Measurements from ENCODE around the gene BMP2. TPM values are rescaled to one million over a fixed set of nuclear protein-coding genes. Genes with fewer than 3 reads are reported as not detected.

The BMP2 gene
- total and polyA plus RNA-seq, 2 donors (not counting 1 experiment from before 2014, with no cell fraction given) = 1.9 to 10.6 TPM

GRCh38 chr20:6744805-6745204, 22.7 kb upstream of the BMP2 start:
- peak in 1 of 2 donors; percentile 17 for DNase-seq (ENCODE audit: low read depth in 2 of 2)

GRCh38 chr20:6746901-6747609, 20.4 kb upstream of the BMP2 start:
- Histone ChIP-seq H3K4me2 (ENCODE audit: extremely low read depth, insufficient read depth, low read length) (no peak overlapping the region), H4K20me1 (ENCODE audit: control insufficient read depth, extremely low read depth, insufficient read depth, low read length) (no peaks in the 10 kb centered on the region), H3K9ac (ENCODE audit: insufficient read depth, low read length) (no peak overlapping the region), H3K27ac (ENCODE audit: insufficient read depth, low read length) (no peak overlapping the region), H3K79me2 (ENCODE audit: control insufficient read depth, insufficient read depth, low read length) (no peaks in the 10 kb centered on the region), H3K4me1 (ENCODE audit: control insufficient read depth, extremely low read depth, insufficient read depth, low read length) (no peaks in the 10 kb centered on the region), H3K36me3 (ENCODE audit: control insufficient read depth, insufficient read depth, low read length) (no peaks in the 10 kb centered on the region), H3K9me3 (ENCODE audit: control insufficient read depth, insufficient read depth, low read depth, low read length) (no peaks in the 10 kb centered on the region), H3K27me3 (ENCODE audit: control insufficient read depth, insufficient read depth, low read length) (no peaks in the 10 kb centered on the region), H3K4me3 (replicated peaks in 1 of 4; ENCODE audit: control extremely low read depth in 1 of 4, insufficient read depth in 1 of 4, low read depth in 3 of 4, low read length in 4 of 4) (no peak overlapping the region), H2AFZ (ENCODE audit: low read length) (no peak overlapping the region)
- peak in 1 of 2 donors; percentile 10 for DNase-seq (ENCODE audit: low read depth in 2 of 2)
- TF ChIP-seq CTCF (conservative IDR thresholded peaks at IDR 0.05 in 1 of 2, IDR thresholded peaks at IDR 0.05 in 1 of 2; ENCODE audit: low read depth in 1 of 2, low read length in 2 of 2) = no peak
- TF ChIP-seq EZH2 (IDR thresholded peaks at IDR 0.05; ENCODE audit: low read length, missing control alignments) = no peak

More at GRCh38 chr20:6744805-6745204, 22.7 kb upstream of the BMP2 start:
- Histone ChIP-seq H3K4me3 (replicated peaks in 1 of 4; ENCODE audit: control extremely low read depth in 1 of 4, insufficient read depth in 1 of 4, low read depth in 3 of 4, low read length in 4 of 4) (no peak overlapping the region), H3K9ac (ENCODE audit: insufficient read depth, low read length) (no peak overlapping the region), H3K4me1 (ENCODE audit: control insufficient read depth, extremely low read depth, insufficient read depth, low read length) (no peaks in the 10 kb centered on the region), H2AFZ (ENCODE audit: low read length) (no peak overlapping the region), H3K4me2 (ENCODE audit: extremely low read depth, insufficient read depth, low read length) (no peak overlapping the region), H3K36me3 (ENCODE audit: control insufficient read depth, insufficient read depth, low read length) (no peaks in the 10 kb centered on the region), H3K9me3 (ENCODE audit: control insufficient read depth, insufficient read depth, low read depth, low read length) (no peaks in the 10 kb centered on the region), H4K20me1 (ENCODE audit: control insufficient read depth, extremely low read depth, insufficient read depth, low read length) (no peaks in the 10 kb centered on the region), H3K27ac (ENCODE audit: insufficient read depth, low read length) (no peak overlapping the region), H3K27me3 (ENCODE audit: control insufficient read depth, insufficient read depth, low read length) (no peaks in the 10 kb centered on the region), H3K79me2 (ENCODE audit: control insufficient read depth, insufficient read depth, low read length) (no peaks in the 10 kb centered on the region)
- TF ChIP-seq EZH2 (IDR thresholded peaks at IDR 0.05; ENCODE audit: low read length, missing control alignments) (no peak), CTCF (conservative IDR thresholded peaks at IDR 0.05 in 1 of 2, IDR thresholded peaks at IDR 0.05 in 1 of 2; ENCODE audit: low read depth in 1 of 2, low read length in 2 of 2) (no peak)

GRCh38 chr20:6750438-6750837, 17.0 kb upstream of the BMP2 start:
- Histone ChIP-seq H3K27ac (ENCODE audit: insufficient read depth, low read length) (no peak overlapping the region), H3K4me1 (ENCODE audit: control insufficient read depth, extremely low read depth, insufficient read depth, low read length) (no peaks in the 10 kb centered on the region), H3K9ac (ENCODE audit: insufficient read depth, low read length) (no peak overlapping the region), H3K4me2 (ENCODE audit: extremely low read depth, insufficient read depth, low read length) (no peak overlapping the region), H3K27me3 (ENCODE audit: control insufficient read depth, insufficient read depth, low read length) (no peaks in the 10 kb centered on the region), H3K4me3 (replicated peaks in 1 of 4; ENCODE audit: control extremely low read depth in 1 of 4, insufficient read depth in 1 of 4, low read depth in 3 of 4, low read length in 4 of 4) (no peak overlapping the region), H3K79me2 (ENCODE audit: control insufficient read depth, insufficient read depth, low read length) (no peaks in the 10 kb centered on the region), H4K20me1 (ENCODE audit: control insufficient read depth, extremely low read depth, insufficient read depth, low read length) (no peaks in the 10 kb centered on the region), H3K9me3 (ENCODE audit: control insufficient read depth, insufficient read depth, low read depth, low read length) (no peaks in the 10 kb centered on the region), H3K36me3 (ENCODE audit: control insufficient read depth, insufficient read depth, low read length) (no peaks in the 10 kb centered on the region), H2AFZ (ENCODE audit: low read length) (no peak overlapping the region)
- DNase-seq (ENCODE audit: low read depth in 2 of 2) = no peak
- no peak for TF ChIP-seq EZH2 (IDR thresholded peaks at IDR 0.05; ENCODE audit: low read length, missing control alignments)
- TF ChIP-seq CTCF (conservative IDR thresholded peaks at IDR 0.05 in 1 of 2, IDR thresholded peaks at IDR 0.05 in 1 of 2; ENCODE audit: low read depth in 1 of 2, low read length in 2 of 2) = no peak
